Measurements from ENCODE around the gene TMX1. TPM values are rescaled to one million over a fixed set of nuclear protein-coding genes. Genes with fewer than 3 reads are reported as not detected.
A peak's percentile ranks its signal among the peaks of the same experiment; 100 is the strongest.

The TMX1 gene
- total and polyA plus RNA-seq, 10 of the 15 experiments (the other 5 are each of a cell fraction or from before 2014, with no cell fraction given): 29.1 to 152 (median 52.0) TPM

- peak; percentile 26; the same call in 1 of the 2 replicates for TF ChIP-seq YY1 (IDR thresholded peaks at IDR 0.05; ENCODE audit: low read depth, low read length)
- TF ChIP-seq ZNF687 (IDR thresholded peaks at IDR 0.05): no peak
- TF ChIP-seq BCL11A (IDR thresholded peaks at IDR 0.05; ENCODE audit: low read depth, low read length): peak; percentile 61; the same call in 1 of the 2 replicates
- no peak for TF ChIP-seq YBX1 (IDR thresholded peaks at IDR 0.05)
- no peak for TF ChIP-seq ZNF384 (IDR thresholded peaks at IDR 0.05; ENCODE audit: borderline replicate concordance, low read depth, low read length)
- TF ChIP-seq MXI1 (IDR thresholded peaks at IDR 0.05; ENCODE audit: low read depth, low read length): no peak
- TF ChIP-seq MYC (IDR thresholded peaks at IDR 0.05; ENCODE audit: insufficient read depth, insufficient read length, insufficient replicate concordance, low read length, severe bottlenecking): no peak
- TF ChIP-seq POLR2A (IDR thresholded peaks at IDR 0.05; ENCODE audit: low read depth, low read length): no peak
- no peak for TF ChIP-seq RELA (IDR thresholded peaks at IDR 0.05; ENCODE audit: borderline replicate concordance, partially characterized antibody)
- no peak for TF ChIP-seq REST (IDR thresholded peaks at IDR 0.05; ENCODE audit: low read depth, low read length)
- TF ChIP-seq E2F4 (IDR thresholded peaks at IDR 0.05; ENCODE audit: low read depth, low read length): no peak
- peak; percentile 71 for TF ChIP-seq DPF2 (IDR thresholded peaks at IDR 0.05)
- TF ChIP-seq PAX5 (IDR thresholded peaks at IDR 0.05; ENCODE audit: borderline replicate concordance, low read depth, low read length): peak; percentile 82
- no peak for TF ChIP-seq SIX5 (IDR thresholded peaks at IDR 0.05; ENCODE audit: low read depth, low read length, severe bottlenecking)
- TF ChIP-seq RBBP5 (conservative IDR thresholded peaks at IDR 0.05): no peak
- TF ChIP-seq KLF5 (IDR thresholded peaks at IDR 0.05; ENCODE audit: partially characterized antibody): no peak
- peak; percentile 38; the same call in 1 of the 2 replicates for TF ChIP-seq IRF5 (IDR thresholded peaks at IDR 0.05; ENCODE audit: borderline replicate concordance)
- no peak for TF ChIP-seq GABPA (IDR thresholded peaks at IDR 0.05; ENCODE audit: low read depth)
- TF ChIP-seq MYB (IDR thresholded peaks at IDR 0.05; ENCODE audit: borderline replicate concordance, low read depth, low read length): no peak
Measured at GRCh38 chr14:51202914-51203665, 37.0 kb upstream of the TMX1 start (continued).
